ENCODE measurements around the gene RSRC1. TPM values are rescaled to one million over a fixed set of nuclear protein-coding genes. Genes with fewer than 3 reads are reported as not detected.
A peak's percentile ranks its signal among the peaks of the same experiment; 100 is the strongest.

Gene RSRC1
- total and polyA plus RNA-seq, 2 of the 13 experiments (the other 11 are each of a cell fraction or from before 2014, with no cell fraction given) = 4.9 to 63.0 TPM

- TF ChIP-seq AKNA (CRISPR knock-in tag; IDR thresholded peaks at IDR 0.05; ENCODE audit: borderline replicate concordance) (no peak; the same call in 1 of the 2 replicates), THAP8 (CRISPR knock-in tag; IDR thresholded peaks at IDR 0.05; ENCODE audit: borderline replicate concordance) (no peak), HNRNPL (IDR thresholded peaks at IDR 0.05; ENCODE audit: low read depth, low read length) (no peak), HOXA7 (CRISPR knock-in tag; IDR thresholded peaks at IDR 0.05) (no peak), NFIB (CRISPR knock-in tag; IDR thresholded peaks at IDR 0.05; ENCODE audit: borderline replicate concordance) (no peak), MEIS2 (CRISPR knock-in tag; IDR thresholded peaks at IDR 0.05) (peak; percentile 61; the same call in 1 of the 2 replicates), EEA1 (CRISPR knock-in tag; IDR thresholded peaks at IDR 0.05; ENCODE audit: borderline replicate concordance) (peak; percentile 74; the same call in 1 of the 2 replicates), ARID4A (CRISPR knock-in tag; IDR thresholded peaks at IDR 0.05; ENCODE audit: borderline replicate concordance) (peak; percentile 99), JUND (CRISPR knock-in tag; IDR thresholded peaks at IDR 0.05) (no peak), RORA (CRISPR knock-in tag; IDR thresholded peaks at IDR 0.05) (no peak), YY1 (IDR thresholded peaks at IDR 0.05; ENCODE audit: insufficient read depth, insufficient replicate concordance, low read depth, low read length) (peak; percentile 83), GTF3A (CRISPR knock-in tag; conservative IDR thresholded peaks at IDR 0.05) (no peak), PHB2 (IDR thresholded peaks at IDR 0.05; ENCODE audit: partially characterized antibody) (no peak), FOXK2 (IDR thresholded peaks at IDR 0.05) (peak; percentile 53), ERF (CRISPR knock-in tag; IDR thresholded peaks at IDR 0.05) (peak; percentile 79; the same call in 1 of the 2 replicates), MNT (IDR thresholded peaks at IDR 0.05) (0 out of 2 replicates have a peak, but pooled peaks have one; percentile 13), ZBTB3 (CRISPR knock-in tag; IDR thresholded peaks at IDR 0.05; ENCODE audit: borderline replicate concordance, low read depth) (no peak)
These were observed at the start of gene RSRC1 (continued) for GRCh38 chr3:158109804-158110657.

All from HepG2 (cell line).